Kidney (tissue), 14 donors: Measurements from ENCODE around the gene CRTAC1. TPM values are rescaled to one million over a fixed set of nuclear protein-coding genes. Genes with fewer than 3 reads are reported as not detected.

ENCODE experiments used
- DNase-seq, 5 donors: peaks; one replicate each; pipeline ENCODE4 v3.0.0-alpha.2; 2013 to 2020
- FAIRE-seq: peaks from 2 replicates; lab custom pipeline; 2012; peaks lifted over from hg19 to GRCh38; lab: Jason Lieb, UNC
- H3K27ac ChIP-seq, 2 donors: one replicate each; pipeline ENCODE4 v1.7.0; 2013; ENCODE audit warnings: low read depth in 2 of 2, low read length in 2 of 2, inconsistent platforms in 1 of 2
- H3K27me3 ChIP-seq: one replicate; pipeline ENCODE4 v1.7.1; 2013; ENCODE audit warnings: low read length, inconsistent platforms; ENCODE audit not compliant: control insufficient read depth, insufficient read depth
- H3K36me3 ChIP-seq, 3 donors: one replicate each; pipeline versions ENCODE4 v1.7.0 to v1.7.1; 2013; ENCODE audit warnings: low read length in 3 of 3, control low read depth in 1 of 3, inconsistent platforms in 1 of 3; ENCODE audit not compliant: insufficient read depth in 3 of 3, control insufficient read depth in 2 of 3
- H3K4me1 ChIP-seq, 3 donors: one replicate each; pipeline versions ENCODE4 v1.7.0 to v1.7.1; 2013; ENCODE audit warnings: low read length in 3 of 3, inconsistent platforms in 1 of 3, low read depth in 1 of 3; ENCODE audit not compliant: control insufficient read depth in 2 of 3, insufficient read depth in 2 of 3
- H3K4me3 ChIP-seq, 3 donors: one replicate each; pipeline versions ENCODE4 v1.7.0 to v1.8.1; 2013; ENCODE audit warnings: low read length in 3 of 3, control low read depth in 1 of 3, inconsistent platforms in 1 of 3
- H3K9ac ChIP-seq, 3 donors: one replicate each; pipeline versions ENCODE4 v1.7.0 to v1.7.1; 2013; ENCODE audit warnings: low read length in 3 of 3, control low read depth in 1 of 3, inconsistent platforms in 1 of 3
- H3K9me3 ChIP-seq, 3 donors: one replicate each; pipeline versions ENCODE4 v1.7.0 to v1.7.1; 2013; ENCODE audit warnings: low read length in 3 of 3, control low read depth in 1 of 3, inconsistent platforms in 1 of 3; ENCODE audit not compliant: control insufficient read depth in 2 of 3, insufficient read depth in 1 of 3
- intact Hi-C: fragments of 100-400 bp; cut with DNase I; formaldehyde crosslinking; loops from one replicate; pipeline ENCODE4 v1.11.1; 2022
- polyA plus RNA-seq: library from polyadenylated mRNA; stranded (reverse); fragments of 350-450 nt; fragmentation: Illumina TruSeq; extraction: RNeasy Lipid Tissue Mini Kit (QIAGEN cat#74804); gene quantifications from one replicate; pipeline ENCODE4 v1.2.3, GENCODE V29; 2014; ENCODE audit warnings: low read depth, low replicate concordance; ENCODE audit not compliant: insufficient read depth
- total RNA-seq: library from RNA; stranded (reverse); fragmentation: NEBNext Ultra II Directional; extraction: Animal tissue kit (Norgen Biotek cat#: 25700); gene quantifications from one replicate; pipeline ENCODE4 v1.2.1, GENCODE V29; 2021
- TF ChIP-seq, protein P1 (sequence below): IDR thresholded peaks from 3 replicates; pipeline ENCODE4 v1.5.1; 2012; ENCODE audit warnings: mild to moderate bottlenecking, moderate library complexity, borderline replicate concordance; ENCODE audit not compliant: insufficient read depth; ENCODE audit errors: extremely low read depth
- donor health status: control.
- donor health status: control.
- donor health status: control.
- donor health status: control.
- donor health status: control.
- donor health status: DM: yes; HTN: yes; CAD: no.
- donor health status: Normal renal cell carcinoma (clear cell type).

The CRTAC1 gene
- total and polyA plus RNA-seq, 2 donors from 2014 or later, result 6.1 to 7.2 TPM

DNA sequence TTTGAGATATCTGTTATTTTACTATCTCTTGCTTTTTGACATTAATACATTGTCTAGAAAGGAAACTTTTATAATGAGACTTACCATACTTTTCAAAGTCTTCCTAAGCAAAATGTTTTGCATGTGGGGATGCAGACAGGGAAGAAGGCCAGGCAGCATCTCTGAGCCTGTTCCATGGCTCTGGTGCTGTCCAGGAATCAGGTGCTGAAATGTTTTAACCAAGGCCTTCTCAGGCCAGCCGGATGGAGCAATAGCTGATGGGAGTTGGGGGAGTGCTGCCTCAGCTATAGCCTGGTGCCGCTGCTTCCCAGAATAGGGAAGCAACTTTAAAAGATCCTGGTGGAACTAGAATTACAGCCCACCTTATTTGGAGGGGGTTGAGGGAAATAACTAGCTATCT lies 38.5 kb downstream of the CRTAC1 start:
- intact Hi-C loops, result no loop called here
- DNase-seq (peak in 4 of 5 donors; percentile 46 to 89 (median 76)), FAIRE-seq (no peak)
- TF ChIP-seq, protein P1, sequence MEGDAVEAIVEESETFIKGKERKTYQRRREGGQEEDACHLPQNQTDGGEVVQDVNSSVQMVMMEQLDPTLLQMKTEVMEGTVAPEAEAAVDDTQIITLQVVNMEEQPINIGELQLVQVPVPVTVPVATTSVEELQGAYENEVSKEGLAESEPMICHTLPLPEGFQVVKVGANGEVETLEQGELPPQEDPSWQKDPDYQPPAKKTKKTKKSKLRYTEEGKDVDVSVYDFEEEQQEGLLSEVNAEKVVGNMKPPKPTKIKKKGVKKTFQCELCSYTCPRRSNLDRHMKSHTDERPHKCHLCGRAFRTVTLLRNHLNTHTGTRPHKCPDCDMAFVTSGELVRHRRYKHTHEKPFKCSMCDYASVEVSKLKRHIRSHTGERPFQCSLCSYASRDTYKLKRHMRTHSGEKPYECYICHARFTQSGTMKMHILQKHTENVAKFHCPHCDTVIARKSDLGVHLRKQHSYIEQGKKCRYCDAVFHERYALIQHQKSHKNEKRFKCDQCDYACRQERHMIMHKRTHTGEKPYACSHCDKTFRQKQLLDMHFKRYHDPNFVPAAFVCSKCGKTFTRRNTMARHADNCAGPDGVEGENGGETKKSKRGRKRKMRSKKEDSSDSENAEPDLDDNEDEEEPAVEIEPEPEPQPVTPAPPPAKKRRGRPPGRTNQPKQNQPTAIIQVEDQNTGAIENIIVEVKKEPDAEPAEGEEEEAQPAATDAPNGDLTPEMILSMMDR, result no peak
- no peaks in the 10 kb centered on the region for H3K4me1 ChIP-seq
- H3K4me3 ChIP-seq, result no peak overlapping the region
- H3K9me3 ChIP-seq, result no peaks in the 10 kb centered on the region
- no peak overlapping the region for H3K27ac ChIP-seq
- H3K9ac ChIP-seq, result no peak overlapping the region
- no peaks in the 10 kb centered on the region for H3K36me3 ChIP-seq
- no peaks in the 10 kb centered on the region for H3K27me3 ChIP-seq

- DNase-seq (no peak), FAIRE-seq (no peak)
- intact Hi-C loops, result no loop called here
- Histone ChIP-seq H3K4me3 (no peak overlapping the region), H3K27ac (no peak overlapping the region), H3K9ac (no peak overlapping the region), H3K4me1 (no peaks in the 10 kb centered on the region), H3K36me3 (no peaks in the 10 kb centered on the region), H3K9me3 (no peaks in the 10 kb centered on the region), H3K27me3 (no peaks in the 10 kb centered on the region)
- TF ChIP-seq, protein P1, result no peak
These were observed 48.6 kb downstream of the CRTAC1 start for GRCh38 chr10:97981816-97982215.

- H3K4me3 ChIP-seq, result no peak overlapping the region
- no peaks in the 10 kb centered on the region for H3K4me1 ChIP-seq
- no peaks in the 10 kb centered on the region for H3K9me3 ChIP-seq
- intact Hi-C loops, result no loop called here
- FAIRE-seq (no peak), DNase-seq (no peak)
- TF ChIP-seq, protein P1, result no peak
- H3K27me3 ChIP-seq, result peaks cover 10% of the 10 kb centered on the region
- no peak overlapping the region for H3K27ac ChIP-seq
- no peak overlapping the region for H3K9ac ChIP-seq
- no peaks in the 10 kb centered on the region for H3K36me3 ChIP-seq
These were observed 52.7 kb downstream of the CRTAC1 start for GRCh38 chr10:97977673-97978072.

GRCh38 chr10:97975598-97975997 lies 54.8 kb downstream of the CRTAC1 start:
- DNase-seq (no peak), FAIRE-seq (no peak)
- Histone ChIP-seq H3K4me1 (no peaks in the 10 kb centered on the region), H3K27me3 (peaks cover 10% of the 10 kb centered on the region), H3K27ac (no peak overlapping the region), H3K36me3 (no peaks in the 10 kb centered on the region), H3K4me3 (no peak overlapping the region), H3K9ac (no peak overlapping the region), H3K9me3 (no peaks in the 10 kb centered on the region)
- TF ChIP-seq, protein P1, result no peak
- intact Hi-C loops, result no loop called here
